WTC11 (cell line): Measurements from ENCODE around the gene NEURL1. TPM values are rescaled to one million over a fixed set of nuclear protein-coding genes. Genes with fewer than 3 reads are reported as not detected.
A peak's percentile ranks its signal among the peaks of the same experiment; 100 is the strongest.
"Not testable (repeated sequence)": the region's sequence is repeated elsewhere in the genome, so short reads cannot be mapped to it uniquely, and the experiment has no call there.

ENCODE experiments used
- ATAC-seq: fragments of 200-7000 bp; cut with Tn5 transposase; 2 replicates; pipeline ENCODE4 v1.10.0; 2021; ENCODE audit warnings: mild to moderate bottlenecking, moderate library complexity
- CTCF ChIA-PET: fragments of 300-600 bp; sonication (Branson Sonifier 250); formaldehyde crosslinking; loops from one replicate; lab custom pipeline; 2021; ENCODE audit warnings: antibody characterized with exemption; lab: Charles Lee
- POLR2A ChIA-PET: fragments of 350-600 bp; sonication (Branson Sonifier 250); formaldehyde crosslinking; loops from one replicate; lab custom pipeline; 2021; ENCODE audit warnings: antibody characterized with exemption; lab: Charles Lee
- DNase-seq: peaks from one replicate; pipeline ENCODE4 v3.0.0; 2021; ENCODE audit warnings: low spot score
- H3K27ac Mint-ChIP-seq: 2 replicates; pipeline ENCODE4 v1.8.0; 2021; ENCODE audit warnings: mixed read lengths
- H3K27me3 Mint-ChIP-seq: 2 replicates; pipeline ENCODE4 v1.8.0; 2021; ENCODE audit warnings: low read depth, mild to moderate bottlenecking, moderate library complexity, mixed read lengths
- H3K36me3 Mint-ChIP-seq: 2 replicates; pipeline ENCODE4 v1.8.0; 2021; ENCODE audit warnings: mixed read lengths
- H3K4me1 Mint-ChIP-seq: 2 replicates; pipeline ENCODE4 v1.8.0; 2022; ENCODE audit warnings: mixed read lengths
- H3K4me3 Mint-ChIP-seq: 2 replicates; pipeline ENCODE4 v1.8.0; 2021; ENCODE audit warnings: mild to moderate bottlenecking, moderate library complexity, mixed read lengths
- H3K9me3 Mint-ChIP-seq: 2 replicates; pipeline ENCODE4 v1.8.0; 2021; ENCODE audit warnings: mixed read lengths
- ARID4B ChIP-seq: sonication (generic); formaldehyde crosslinking; IDR thresholded peaks from 2 replicates; pipeline ENCODE4 v1.8.0; 2023; ENCODE audit warnings: missing genetic modification reagents, mild to moderate bottlenecking, borderline replicate concordance
- CTCF ChIP-seq: fragments of 200-600 bp; IDR thresholded peaks from 2 replicates; pipeline ENCODE4 v1.8.0; 2022; ENCODE audit warnings: antibody characterized with exemption
- E2F4 ChIP-seq: sonication (generic); formaldehyde crosslinking; IDR thresholded peaks from 2 replicates; pipeline ENCODE4 v1.8.1; 2022; ENCODE audit warnings: low read depth, mild to moderate bottlenecking, moderate library complexity, missing genetic modification reagents, borderline replicate concordance
- E2F5 ChIP-seq: sonication (generic); formaldehyde crosslinking; IDR thresholded peaks from 2 replicates; pipeline ENCODE4 v1.8.1; 2022; ENCODE audit warnings: mild to moderate bottlenecking, moderate library complexity, missing genetic modification reagents
- ESRRA ChIP-seq: sonication (generic); formaldehyde crosslinking; IDR thresholded peaks from 2 replicates; pipeline ENCODE4 v1.8.1; 2022; ENCODE audit warnings: mild to moderate bottlenecking, missing genetic modification reagents, borderline replicate concordance
- ETV6 ChIP-seq: sonication (generic); formaldehyde crosslinking; IDR thresholded peaks from 2 replicates; pipeline ENCODE4 v1.8.1; 2022; ENCODE audit warnings: mild to moderate bottlenecking, missing genetic modification reagents
- NR1H2 ChIP-seq: sonication (generic); formaldehyde crosslinking; IDR thresholded peaks from 2 replicates; pipeline ENCODE4 v1.9.0; 2021; ENCODE audit warnings: mild to moderate bottlenecking, moderate library complexity, missing genetic modification reagents
- RORB ChIP-seq: fragments of 250-450 bp; sonication (Bioruptor Pico); IDR thresholded peaks from 2 replicates; pipeline ENCODE4 v1.9.0; 2021; ENCODE audit warnings: mild to moderate bottlenecking
- ZNF121 ChIP-seq: sonication (generic); formaldehyde crosslinking; IDR thresholded peaks from 2 replicates; pipeline ENCODE4 v1.8.0; 2023; ENCODE audit warnings: missing genetic modification reagents
- ZNF671 ChIP-seq: fragments of 250-450 bp; sonication (Bioruptor Pico); IDR thresholded peaks from 2 replicates; pipeline ENCODE4 v1.8.0; 2021; ENCODE audit warnings: mild to moderate bottlenecking
- total RNA-seq: library from RNA; stranded (reverse); gene quantifications from 3 replicates; pipeline ENCODE4 v1.2.3, GENCODE V29; 2021

The NEURL1 gene
- total RNA-seq, 1 experiment from 2014 or later, result 1.2 TPM

- Mint-ChIP-seq H3K9me3 (no peaks in the 10 kb centered on the region), H3K27me3 (no peaks in the 10 kb centered on the region; the same call in 1 of the 2 replicates), H3K4me3 (no peak overlapping the region), H3K36me3 (no peaks in the 10 kb centered on the region), H3K27ac (no peak overlapping the region), H3K4me1 (no peaks in the 10 kb centered on the region)
- CTCF ChIA-PET, result no interaction called here
- POLR2A ChIA-PET, result no interaction called here
- DNase-seq (no peak), ATAC-seq (peak; percentile 48)
- TF ChIP-seq CTCF (peak; percentile 39; the same call in 1 of the 2 replicates), ESRRA (CRISPR knock-in tag) (no peak)
These were observed 11.5 kb upstream of the NEURL1 start for GRCh38 chr10:103481974-103482531.

GRCh38 chr10:103486635-103487409 lies 6.7 kb upstream of the NEURL1 start:
- H3K27me3 Mint-ChIP-seq, ATAC-seq, POLR2A ChIA-PET, H3K27ac Mint-ChIP-seq, DNase-seq, H3K36me3 Mint-ChIP-seq, H3K4me1 Mint-ChIP-seq, H3K4me3 Mint-ChIP-seq, H3K9me3 Mint-ChIP-seq: not testable (repeated sequence)
- CTCF ChIA-PET, result interaction anchor here (1.0 to 4.0 kb wide), 14 partner anchors 9 to 205 kb away, joined by 3 to 29 read pairs (median 12); partner anchors contain the start of genes CALHM1, CALHM2 and NEURL1
- TF ChIP-seq ZNF121 (CRISPR knock-in tag), result peak; percentile 85

- ATAC-seq, result no peak
- H3K27ac Mint-ChIP-seq, result no peak overlapping the region
- no peak for TF ChIP-seq E2F5 (CRISPR knock-in tag)
- no peak for TF ChIP-seq ARID4B (CRISPR knock-in tag)
- no peak for TF ChIP-seq ZNF671 (CRISPR knock-in tag)
- TF ChIP-seq RORB (CRISPR knock-in tag), result no peak
- no peak for TF ChIP-seq E2F4
- TF ChIP-seq NR1H2 (CRISPR knock-in tag), result no peak
- TF ChIP-seq ETV6 (CRISPR knock-in tag), result no peak
- TF ChIP-seq, all 79 proteins: peak for 0
- Mint-ChIP-seq H3K4me3 (no peak overlapping the region), H3K9me3 (no peaks in the 10 kb centered on the region), H3K36me3 (no peaks in the 10 kb centered on the region), H3K27me3 (peaks cover 11% of the 10 kb centered on the region), H3K4me1 (no peaks in the 10 kb centered on the region)
- no peak for DNase-seq
- ChIA-PET POLR2A (no interaction called here), CTCF (no interaction called here)
These were observed 6.1 kb upstream of the NEURL1 start for GRCh38 chr10:103487410-103487708.
